Measurements from ENCODE around the gene MAEA. TPM values are rescaled to one million over a fixed set of nuclear protein-coding genes. Genes with fewer than 3 reads are reported as not detected.

The MAEA gene
- total RNA-seq, 4 donors from 2014 or later: 66.2 to 140 (median 83.2) TPM

- TF ChIP-seq, protein P1, sequence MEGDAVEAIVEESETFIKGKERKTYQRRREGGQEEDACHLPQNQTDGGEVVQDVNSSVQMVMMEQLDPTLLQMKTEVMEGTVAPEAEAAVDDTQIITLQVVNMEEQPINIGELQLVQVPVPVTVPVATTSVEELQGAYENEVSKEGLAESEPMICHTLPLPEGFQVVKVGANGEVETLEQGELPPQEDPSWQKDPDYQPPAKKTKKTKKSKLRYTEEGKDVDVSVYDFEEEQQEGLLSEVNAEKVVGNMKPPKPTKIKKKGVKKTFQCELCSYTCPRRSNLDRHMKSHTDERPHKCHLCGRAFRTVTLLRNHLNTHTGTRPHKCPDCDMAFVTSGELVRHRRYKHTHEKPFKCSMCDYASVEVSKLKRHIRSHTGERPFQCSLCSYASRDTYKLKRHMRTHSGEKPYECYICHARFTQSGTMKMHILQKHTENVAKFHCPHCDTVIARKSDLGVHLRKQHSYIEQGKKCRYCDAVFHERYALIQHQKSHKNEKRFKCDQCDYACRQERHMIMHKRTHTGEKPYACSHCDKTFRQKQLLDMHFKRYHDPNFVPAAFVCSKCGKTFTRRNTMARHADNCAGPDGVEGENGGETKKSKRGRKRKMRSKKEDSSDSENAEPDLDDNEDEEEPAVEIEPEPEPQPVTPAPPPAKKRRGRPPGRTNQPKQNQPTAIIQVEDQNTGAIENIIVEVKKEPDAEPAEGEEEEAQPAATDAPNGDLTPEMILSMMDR (IDR thresholded peaks at IDR 0.05): no peak
- TF ChIP-seq POLR2A (IDR thresholded peaks at IDR 0.05): no peak
- TF ChIP-seq EP300 (IDR thresholded peaks at IDR 0.05): no peak
- no peak for DNase-seq (ENCODE audit: low spot score in 2 of 2)
- no peaks in the 10 kb centered on the region for H3K27me3 ChIP-seq
- no peak overlapping the region for H3K4me3 ChIP-seq
- WGBS, 2 donors: 89 to 90% methylated on average over 16 to 18 of the region's 18 CpGs
- peaks cover 3 to 89% (median 28%) of the 10 kb centered on the region in 3 donors for H3K36me3 ChIP-seq
- no peaks in the 10 kb centered on the region for H3K9me3 ChIP-seq
- no peak overlapping the region for H3K27ac ChIP-seq
- H3K4me1 ChIP-seq: no peaks in the 10 kb centered on the region
Observed at GRCh38 chr4:1318488-1319213, 29.0 kb downstream of the MAEA start.

DNA sequence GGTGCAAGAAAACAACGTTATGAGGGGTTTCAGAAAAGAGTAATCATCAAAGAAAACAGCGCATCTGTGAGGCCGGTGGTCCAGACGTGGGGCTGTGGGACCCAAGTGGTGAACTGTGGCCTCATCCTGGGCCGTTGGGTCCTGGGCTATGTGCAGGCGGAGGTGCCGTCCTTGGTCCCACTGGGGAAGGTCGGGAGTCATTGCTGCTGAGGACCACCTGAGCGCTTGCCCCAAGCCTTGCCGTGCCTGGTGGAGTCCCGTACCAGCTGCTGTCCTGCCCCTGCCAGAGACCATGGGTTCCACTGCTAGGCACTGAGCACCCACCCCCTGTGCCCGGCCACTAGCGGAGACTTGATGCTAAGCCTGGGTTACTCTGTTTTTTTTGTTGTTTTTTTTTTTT lies 31.8 kb downstream of the MAEA start:
- DNase-seq (ENCODE audit: low spot score in 2 of 2): no peak
- Histone ChIP-seq H3K4me1 (no peaks in the 10 kb centered on the region), H3K9me3 (no peaks in the 10 kb centered on the region), H3K4me3 (no peak overlapping the region), H3K27ac (no peak overlapping the region), H3K36me3 (peaks cover 3 to 82% (median 15%) of the 10 kb centered on the region in 3 donors), H3K27me3 (no peaks in the 10 kb centered on the region)
- TF ChIP-seq EP300 (IDR thresholded peaks at IDR 0.05): no peak
- TF ChIP-seq POLR2A (IDR thresholded peaks at IDR 0.05): no peak
- TF ChIP-seq, protein P1 (IDR thresholded peaks at IDR 0.05): no peak
- 86 to 87% methylated on average over 13 of the region's 13 CpGs for WGBS, 2 donors

DNA sequence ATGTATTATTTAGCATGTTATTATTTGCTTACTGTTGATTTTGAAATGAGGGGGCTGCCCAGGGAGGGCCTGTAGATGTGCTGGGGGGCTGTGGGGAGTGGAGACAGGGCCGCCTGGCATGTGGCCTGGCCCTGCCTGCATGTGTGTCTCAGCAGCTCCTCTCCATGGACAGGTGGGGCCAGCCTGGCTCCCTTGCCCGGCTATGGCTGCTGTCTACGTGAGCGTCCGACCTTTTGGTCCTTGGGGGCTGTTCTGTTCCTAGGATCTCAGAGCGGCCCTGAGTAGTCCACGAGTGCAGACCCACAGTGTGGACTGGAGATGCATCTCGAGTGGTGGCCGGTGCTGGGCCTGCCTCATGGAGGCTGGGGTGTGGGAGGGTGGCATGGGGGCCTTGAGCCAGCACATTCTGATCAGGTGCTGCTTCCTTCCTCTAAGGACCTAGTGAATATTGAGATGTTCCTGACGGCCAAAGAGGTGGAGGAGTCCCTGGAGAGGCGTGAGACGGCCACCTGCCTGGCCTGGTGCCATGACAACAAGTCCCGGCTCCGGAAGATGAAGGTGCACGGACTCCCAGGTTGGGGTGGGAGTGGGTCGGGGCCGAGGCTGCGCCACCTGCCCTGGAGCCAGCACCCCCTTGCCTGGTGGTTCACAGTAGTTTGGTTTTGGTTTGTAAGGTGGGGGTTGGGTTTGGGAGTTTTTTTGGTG lies 32.4 kb downstream of the MAEA start:
- Histone ChIP-seq H3K4me3 (no peak overlapping the region), H3K27ac (no peak overlapping the region), H3K36me3 (peaks cover 0 to 82% (median 21%) of the 10 kb centered on the region in 3 donors), H3K27me3 (no peaks in the 10 kb centered on the region), H3K4me1 (no peaks in the 10 kb centered on the region), H3K9me3 (no peaks in the 10 kb centered on the region)
- no peak for DNase-seq (ENCODE audit: low spot score in 2 of 2)
- TF ChIP-seq, protein P1 (IDR thresholded peaks at IDR 0.05): no peak
- TF ChIP-seq POLR2A (IDR thresholded peaks at IDR 0.05): no peak
- TF ChIP-seq EP300 (IDR thresholded peaks at IDR 0.05): no peak
- 85 to 94% methylated on average over 14 to 18 of the region's 18 CpGs for WGBS, 2 donors

GRCh38 chr4:1323280-1323634 lies 33.6 kb downstream of the MAEA start:
- Histone ChIP-seq H3K4me3 (no peak overlapping the region), H3K36me3 (peaks cover 0 to 82% (median 14%) of the 10 kb centered on the region in 3 donors), H3K27ac (no peak overlapping the region), H3K4me1 (no peaks in the 10 kb centered on the region), H3K27me3 (no peaks in the 10 kb centered on the region), H3K9me3 (no peaks in the 10 kb centered on the region)
- no peak for DNase-seq (ENCODE audit: low spot score in 2 of 2)
- WGBS, 2 donors: 91 to 96% methylated on average over 8 of the region's 8 CpGs
- TF ChIP-seq EP300 (IDR thresholded peaks at IDR 0.05) (no peak), POLR2A (IDR thresholded peaks at IDR 0.05) (no peak)
- TF ChIP-seq, protein P1 (IDR thresholded peaks at IDR 0.05): no peak

Data from tibial nerve (tissue), 4 donors.